Measurements from ENCODE around the gene CFAP221.
"Not testable (repeated sequence)": the region's sequence is repeated elsewhere in the genome, so short reads cannot be mapped to it uniquely, and the experiment has no call there.

Gene CFAP221

DNA sequence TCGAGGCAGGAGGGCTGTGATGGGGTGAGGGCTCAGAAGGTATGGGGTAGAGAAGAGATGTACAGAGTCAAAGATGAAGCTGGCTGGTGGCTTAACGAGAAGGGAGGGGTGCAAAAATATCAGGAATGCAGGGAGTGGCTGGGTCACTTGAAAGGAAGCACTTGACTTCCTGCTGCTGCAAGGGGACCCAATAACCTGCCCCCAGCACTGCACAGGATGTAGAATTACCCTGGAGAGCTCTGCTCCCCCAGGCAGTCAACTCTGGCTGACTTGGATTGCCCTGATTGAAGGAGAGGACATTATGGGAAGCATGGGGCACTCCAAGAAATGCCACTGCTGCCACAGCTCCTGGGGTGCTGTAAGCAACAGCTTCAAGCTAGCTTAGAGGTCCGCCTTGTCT lies 41.8 kb downstream of the CFAP221 start:
- DNase-seq (ENCODE audit: low spot score) = no peak

DNA sequence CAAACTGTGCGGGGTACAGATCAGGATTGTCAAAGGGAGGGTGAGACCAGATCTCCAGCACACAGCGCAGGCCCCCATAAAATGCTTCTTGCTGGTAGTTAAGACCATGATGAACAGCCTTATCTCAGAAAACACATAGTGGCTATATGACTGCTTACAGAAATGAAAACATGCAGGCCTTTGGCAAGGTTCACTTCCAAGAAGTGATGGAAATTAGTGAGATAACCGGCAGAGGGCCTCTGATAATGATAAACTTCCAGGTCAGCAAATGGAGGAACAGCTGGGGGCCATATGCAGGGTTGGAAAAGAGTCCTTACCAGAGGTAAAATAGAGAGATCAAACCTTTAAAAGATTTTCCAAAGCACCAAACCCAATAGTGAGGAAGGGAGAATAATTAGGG lies 46.6 kb downstream of the CFAP221 start:
- no peak for DNase-seq (ENCODE audit: low spot score)

DNA sequence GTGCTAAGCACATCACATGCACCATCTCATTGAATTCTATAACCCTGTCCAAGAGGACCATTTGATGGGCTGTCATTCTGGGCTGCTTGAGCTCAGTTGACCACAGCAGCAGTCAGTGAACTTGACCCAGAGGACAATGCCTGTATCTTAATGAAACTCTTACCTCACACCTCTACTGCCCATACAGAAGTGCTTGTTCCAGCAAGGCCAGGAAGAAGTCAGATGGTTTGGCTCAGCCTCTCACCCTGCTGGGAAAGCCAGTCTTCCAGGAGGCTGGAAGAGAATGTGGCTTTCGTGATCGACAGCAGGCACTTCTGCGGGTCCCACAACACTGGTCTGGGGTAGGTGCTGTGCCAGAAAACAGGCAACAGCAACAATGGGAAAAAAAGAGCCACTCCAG lies 47.3 kb downstream of the CFAP221 start:
- DNase-seq (ENCODE audit: low spot score) = no peak

DNA sequence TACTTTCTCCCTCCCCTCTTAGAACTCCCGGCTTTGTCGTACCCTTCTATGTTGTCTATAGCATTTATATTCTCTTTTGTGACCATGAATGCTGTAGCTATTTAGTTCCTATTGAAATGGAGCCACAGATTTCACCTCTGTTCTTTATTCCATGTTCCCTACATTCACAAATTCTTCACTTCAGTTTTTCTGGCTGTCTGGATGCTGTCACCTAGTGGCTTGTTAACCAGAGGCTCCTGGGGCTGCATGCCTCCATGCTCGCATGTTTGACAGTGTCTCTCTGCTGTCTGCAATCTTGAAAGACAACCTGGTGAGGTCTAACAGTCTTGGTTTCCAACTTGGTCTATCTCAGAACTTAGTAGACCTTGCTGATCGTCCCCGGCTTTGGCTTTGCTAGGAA lies 48.2 kb downstream of the CFAP221 start:
- no peak for DNase-seq (ENCODE audit: low spot score)

DNA sequence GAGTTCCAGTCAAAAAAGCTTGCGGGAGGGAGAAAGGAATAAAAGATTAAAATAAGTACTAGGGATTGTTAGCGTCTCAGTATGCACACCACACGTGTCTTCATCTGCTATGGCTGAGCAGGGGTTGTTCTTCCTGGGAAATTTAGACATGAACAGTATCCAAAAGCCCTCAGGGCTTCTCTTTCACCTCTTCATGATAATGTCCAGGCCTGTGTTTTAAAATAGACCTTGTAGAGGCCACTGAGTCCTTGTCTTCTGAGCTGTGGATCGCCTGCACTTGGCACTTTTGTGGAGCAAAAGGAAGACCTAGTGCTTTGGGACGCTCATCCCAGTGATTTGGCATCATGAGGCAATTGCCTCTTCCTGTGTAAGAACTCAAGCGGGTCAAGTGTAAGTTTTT lies 52.4 kb downstream of the CFAP221 start:
- DNase-seq (ENCODE audit: low spot score) = no peak

DNA sequence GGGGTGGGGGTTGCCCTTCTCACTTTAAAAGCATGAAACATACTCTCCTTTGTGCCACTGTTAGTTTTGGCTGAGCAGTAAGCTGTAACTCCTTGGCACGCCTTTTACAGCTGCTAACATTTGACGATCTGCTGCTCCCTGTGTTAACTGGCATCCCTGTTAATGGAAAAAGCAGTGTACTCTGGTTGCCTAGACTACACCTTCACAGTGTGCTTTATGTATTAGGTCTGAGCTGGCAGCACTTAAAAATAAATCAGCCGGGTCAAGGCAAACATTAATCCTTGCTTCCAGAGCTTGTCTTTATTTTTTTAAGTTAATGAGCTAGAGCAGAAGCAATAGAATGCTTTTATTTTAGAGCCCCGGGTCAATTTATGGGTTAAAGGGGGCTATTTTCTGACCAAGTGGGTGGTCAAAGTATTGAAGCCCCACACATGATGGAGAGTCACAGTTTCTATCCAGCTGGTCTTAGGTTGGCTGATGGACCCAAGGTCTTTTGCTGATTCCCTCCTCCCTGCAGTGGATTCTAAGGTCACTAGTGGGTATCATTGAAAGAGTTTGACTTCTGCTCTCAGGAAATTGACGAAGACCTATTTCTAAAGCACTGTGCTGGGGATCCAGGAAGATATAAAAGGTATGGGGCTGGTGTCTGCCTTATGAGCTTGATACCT lies 54.5 kb downstream of the CFAP221 start:
- DNase-seq (ENCODE audit: low spot score) = no peak

DNA sequence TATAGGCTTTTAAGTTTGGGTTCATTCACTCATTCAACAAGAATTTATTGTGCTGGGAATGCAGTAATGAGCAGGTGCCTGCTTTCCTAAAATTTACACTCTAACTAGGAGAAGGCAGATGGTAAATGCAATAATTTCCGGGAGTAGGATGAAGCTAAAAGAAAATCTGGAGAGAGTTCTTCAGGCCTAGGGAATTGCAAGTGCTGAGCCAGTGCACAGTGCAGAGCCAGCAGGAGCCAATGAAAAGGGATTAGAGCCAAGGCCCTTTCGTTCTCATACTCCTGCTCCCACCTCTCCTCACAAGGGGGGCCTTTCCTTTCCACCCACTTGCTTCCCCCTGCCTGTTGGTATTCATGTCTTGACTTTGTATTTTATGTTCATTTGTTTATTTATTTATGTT lies 55.1 kb downstream of the CFAP221 start:
- no peak for DNase-seq (ENCODE audit: low spot score)

DNA sequence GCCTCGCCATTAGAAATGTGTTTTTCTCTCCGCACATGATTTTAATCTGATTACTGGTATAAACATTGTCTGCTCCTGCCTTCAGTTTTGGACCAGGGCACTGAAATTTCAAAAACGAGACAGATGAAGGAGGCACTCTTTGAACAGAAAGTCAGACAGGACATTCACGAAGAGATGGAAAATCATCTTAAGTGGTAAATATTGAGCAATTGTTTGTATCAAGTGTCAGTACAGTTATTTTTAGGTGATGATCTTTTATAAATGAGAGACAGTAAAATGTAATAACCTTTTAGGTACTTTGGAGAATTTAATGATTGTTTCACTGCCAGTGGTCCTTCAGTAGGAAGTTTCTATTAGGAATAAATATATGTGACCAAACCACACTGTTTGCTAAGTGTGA lies 60.8 kb downstream of the CFAP221 start:
- no peak for DNase-seq (ENCODE audit: low spot score)

DNA sequence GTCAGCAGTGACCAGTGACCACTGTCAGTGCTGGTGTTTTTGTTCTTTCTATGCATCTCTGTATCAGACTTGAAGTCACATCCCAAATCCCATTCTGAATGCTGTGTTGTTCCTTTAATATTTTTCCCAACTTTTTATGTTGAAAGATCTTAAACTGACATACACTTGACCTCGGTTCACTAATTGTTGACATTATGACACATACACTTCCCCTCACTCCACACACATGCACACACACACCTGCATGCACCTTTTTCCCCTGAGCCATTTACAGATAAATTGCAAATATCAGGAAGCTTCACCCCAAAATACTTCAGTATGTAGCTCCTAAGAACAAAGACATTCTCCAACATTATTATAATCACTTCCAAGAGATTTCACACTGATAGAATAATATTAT lies 62.4 kb downstream of the CFAP221 start:
- no peak for DNase-seq (ENCODE audit: low spot score)

DNA sequence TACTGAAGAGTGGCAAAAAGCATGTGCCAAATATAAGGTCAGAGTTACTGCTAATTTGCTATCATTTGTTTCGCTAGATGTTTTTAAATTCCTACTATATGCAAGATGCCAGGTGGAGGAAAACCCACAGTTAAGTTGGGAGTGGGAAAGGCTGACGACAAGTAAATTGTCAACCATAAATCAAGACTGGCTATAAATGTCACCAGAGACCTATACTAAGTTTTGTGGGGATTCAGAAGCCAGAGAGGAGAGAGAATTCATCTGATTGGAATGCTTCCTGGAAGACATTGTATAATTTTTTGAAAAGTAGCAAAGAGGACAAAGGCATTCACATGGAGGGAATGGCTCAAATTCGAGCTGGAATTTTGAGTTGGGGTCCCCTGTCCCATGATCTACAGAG lies 64.3 kb downstream of the CFAP221 start:
- DNase-seq (ENCODE audit: low spot score) = no peak

DNA sequence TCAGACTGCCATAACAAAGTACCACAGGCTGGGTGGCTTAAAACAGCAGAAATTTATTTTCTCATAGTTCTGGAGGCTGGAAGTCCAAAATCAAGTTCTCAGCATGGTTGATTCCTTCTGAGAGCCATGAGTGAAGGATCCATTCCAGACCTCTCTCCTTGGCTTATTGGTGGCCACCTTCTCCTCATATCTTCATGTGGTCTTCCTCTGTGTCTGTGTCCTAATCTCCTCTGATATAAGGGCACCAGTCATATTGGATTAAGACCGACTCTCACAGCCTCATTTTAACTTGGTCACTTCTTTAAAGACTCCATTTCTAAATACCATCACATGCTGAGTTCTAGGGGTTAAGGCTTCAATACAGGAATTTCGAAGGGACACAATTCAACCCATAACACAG lies 65.1 kb downstream of the CFAP221 start:
- no peak for DNase-seq (ENCODE audit: low spot score)

DNA sequence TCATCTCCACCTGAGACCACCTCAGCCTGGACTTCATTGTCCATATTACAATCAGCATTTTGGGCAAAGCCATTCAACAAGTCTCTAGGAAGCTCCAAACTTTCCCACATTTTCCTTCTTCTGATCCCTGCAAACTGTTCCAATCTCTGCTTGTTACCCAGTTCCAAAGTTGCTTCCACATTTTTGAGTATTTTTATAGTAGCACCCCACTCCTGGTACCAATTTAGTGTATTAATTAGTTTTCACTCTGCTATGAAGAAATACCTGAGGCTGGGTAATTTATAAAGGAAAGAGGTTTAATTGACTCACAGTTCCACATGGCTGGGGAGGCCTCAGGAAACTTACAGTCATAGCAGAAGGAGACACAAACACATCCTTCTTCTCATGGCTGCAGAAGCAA lies 69.9 kb downstream of the CFAP221 start:
- DNase-seq (ENCODE audit: low spot score) = not testable (repeated sequence)

DNA sequence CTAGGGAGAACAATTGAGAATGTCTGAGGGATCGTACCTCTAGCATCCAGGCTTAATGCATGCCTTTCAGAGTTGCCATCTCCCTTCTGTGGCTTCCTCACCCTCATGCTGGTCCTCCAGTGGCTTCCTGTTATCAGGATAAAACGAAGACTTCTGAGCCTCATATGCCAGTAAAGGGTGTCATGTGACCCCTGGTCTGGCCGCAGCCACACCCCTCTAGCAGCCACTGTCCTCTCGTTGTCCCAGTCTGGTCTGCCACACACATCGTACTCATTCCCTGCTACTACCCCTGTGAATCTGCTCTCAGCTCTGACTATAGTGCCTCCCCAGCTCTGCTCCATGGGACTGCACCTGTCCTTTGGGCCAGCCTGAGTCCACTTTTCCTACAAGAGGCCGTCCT lies 72.2 kb downstream of the CFAP221 start:
- no peak for DNase-seq (ENCODE audit: low spot score)

DNA sequence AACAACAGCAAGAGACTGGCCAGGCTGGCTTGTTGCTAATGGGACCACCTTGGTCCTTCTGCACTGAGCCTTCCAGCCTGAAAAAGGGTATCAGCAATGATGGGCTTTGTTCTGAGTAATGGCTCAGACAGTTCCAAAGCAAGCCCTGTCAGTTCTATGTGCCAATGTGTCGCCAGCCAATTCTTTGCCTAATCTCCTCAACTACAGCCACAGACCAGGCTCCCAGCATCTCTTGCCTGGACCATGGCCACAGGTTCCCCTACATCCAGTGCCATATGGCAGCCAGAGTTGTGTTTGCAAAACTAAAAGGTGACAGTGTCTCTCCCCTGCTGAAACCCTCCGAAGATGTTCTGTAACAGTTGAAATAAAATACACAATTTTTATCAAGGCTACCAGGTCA lies 73.2 kb downstream of the CFAP221 start:
- no peak for DNase-seq (ENCODE audit: low spot score)

DNA sequence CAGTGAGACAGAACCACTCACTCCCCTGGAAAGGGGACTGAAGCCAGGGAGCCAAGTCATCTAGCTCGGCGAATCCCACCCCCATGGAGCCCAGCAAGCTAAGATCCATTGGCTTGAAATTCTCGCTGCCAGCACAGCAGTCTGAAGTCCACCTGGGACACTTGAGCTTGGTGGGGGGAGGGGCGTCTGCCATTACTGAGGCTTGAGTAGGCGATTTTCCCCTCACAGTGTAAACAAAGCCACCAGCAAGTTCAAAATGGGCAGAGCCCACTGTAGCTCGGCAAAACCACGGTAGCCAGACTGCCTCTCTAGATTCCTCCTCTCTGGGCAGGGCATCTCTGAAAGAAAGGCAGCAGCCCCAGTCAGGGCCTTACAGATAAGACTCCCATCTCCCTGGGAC lies 74.5 kb downstream of the CFAP221 start:
- DNase-seq (ENCODE audit: low spot score) = not testable (repeated sequence)

DNA sequence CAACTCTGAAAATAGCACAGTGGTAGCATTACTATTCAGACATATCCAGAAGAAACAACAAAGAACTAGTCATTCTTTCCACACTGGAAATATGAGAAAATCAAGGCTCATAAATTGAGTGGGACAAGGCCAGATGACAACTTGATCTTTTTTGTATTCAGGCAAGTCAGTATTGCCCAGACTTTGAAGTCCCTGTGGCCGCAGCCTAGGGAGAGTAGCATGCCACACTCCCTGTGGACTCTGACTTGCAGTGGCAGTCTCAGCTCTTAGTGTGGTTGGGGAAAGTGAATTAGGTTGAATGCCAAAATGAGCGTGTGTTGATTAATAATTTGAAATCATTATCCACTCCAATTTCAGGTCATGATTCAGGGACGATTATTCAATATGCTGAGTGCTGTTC lies 81.0 kb downstream of the CFAP221 start:
- DNase-seq (ENCODE audit: low spot score) = no peak

DNA sequence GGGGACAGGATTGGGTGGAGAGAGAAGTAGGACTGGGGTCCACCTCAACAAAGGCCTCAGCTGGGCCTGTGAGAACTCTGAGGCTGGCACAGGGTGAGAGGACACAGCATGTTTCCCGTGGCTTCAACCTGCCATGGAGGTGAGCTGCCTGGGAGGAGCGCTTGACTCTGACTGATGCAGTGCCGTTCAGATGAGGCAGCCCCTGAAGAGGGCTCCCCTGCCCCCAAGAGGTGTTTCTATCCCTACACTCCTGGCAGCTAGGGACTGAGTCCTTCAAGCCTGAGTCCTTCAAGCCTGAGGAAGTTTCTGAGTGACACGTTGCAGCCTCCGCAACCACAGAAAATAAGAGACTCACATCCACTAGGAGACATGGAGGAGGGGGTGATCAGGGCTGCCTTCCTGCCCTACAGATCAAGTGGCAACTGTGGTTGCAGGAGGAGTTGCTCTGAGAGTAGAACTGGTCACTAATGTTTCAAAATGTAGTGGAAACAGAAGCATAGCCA lies 85.1 kb downstream of the CFAP221 start:
- DNase-seq (ENCODE audit: low spot score) = no peak

DNA sequence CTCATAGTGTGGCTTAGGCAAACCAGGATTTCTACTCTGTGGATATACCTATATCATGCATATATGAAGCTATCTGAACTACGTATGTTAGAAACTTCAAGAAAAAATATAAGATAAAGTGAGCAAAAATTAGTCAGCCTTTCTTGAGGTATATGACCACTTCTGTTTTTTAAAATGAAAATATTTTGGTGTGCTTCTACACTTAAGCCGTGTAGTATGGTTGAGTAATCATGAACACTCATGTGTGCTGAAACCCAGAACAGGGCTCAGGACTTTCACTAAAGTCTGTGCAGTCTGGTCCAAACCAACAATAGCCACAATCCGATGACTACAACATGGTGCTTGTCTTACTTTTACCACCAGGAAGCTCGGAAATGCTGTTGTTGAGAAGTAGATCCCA lies 85.9 kb downstream of the CFAP221 start:
- DNase-seq (ENCODE audit: low spot score) = no peak

DNA sequence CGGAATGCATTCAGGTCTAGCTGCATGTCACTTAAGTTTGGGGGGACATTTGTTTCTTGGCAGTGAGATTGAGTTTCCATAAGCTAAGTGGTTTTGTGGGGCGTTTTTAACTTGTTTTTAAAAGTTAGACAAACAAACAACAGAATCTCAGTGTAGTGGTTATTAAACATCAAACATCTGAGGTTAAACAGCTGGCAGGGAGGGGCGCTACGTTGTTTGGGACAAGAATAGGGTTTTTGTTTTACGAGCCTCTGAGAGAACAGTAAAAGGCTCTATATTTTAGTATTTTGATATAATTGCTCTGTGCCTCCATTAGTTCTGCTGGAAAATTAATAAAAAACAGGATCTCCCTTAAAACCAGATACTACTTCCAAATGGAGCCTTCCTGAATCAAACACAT lies 93.1 kb downstream of the CFAP221 start:
- no peak for DNase-seq (ENCODE audit: low spot score)

DNA sequence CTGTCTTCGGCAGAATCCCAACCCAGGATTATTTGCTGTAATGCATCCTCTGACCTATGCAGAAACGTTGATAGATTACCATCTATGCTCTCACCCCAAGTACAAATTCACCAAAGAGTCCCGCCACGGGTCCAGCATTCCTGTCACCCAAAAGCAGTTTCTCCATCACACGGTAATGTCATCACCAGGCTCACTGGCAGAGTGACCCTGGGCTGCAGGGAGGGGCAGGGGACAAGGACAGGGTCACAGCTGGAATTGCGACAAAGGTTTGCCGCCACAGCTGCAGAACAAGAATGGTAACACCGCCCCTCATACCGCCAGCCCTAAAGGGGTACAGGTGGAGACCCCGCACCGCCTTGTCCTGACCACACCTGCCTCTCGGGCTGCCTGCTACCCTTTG lies 94.0 kb downstream of the CFAP221 start:
- no peak for DNase-seq (ENCODE audit: low spot score)

DNA sequence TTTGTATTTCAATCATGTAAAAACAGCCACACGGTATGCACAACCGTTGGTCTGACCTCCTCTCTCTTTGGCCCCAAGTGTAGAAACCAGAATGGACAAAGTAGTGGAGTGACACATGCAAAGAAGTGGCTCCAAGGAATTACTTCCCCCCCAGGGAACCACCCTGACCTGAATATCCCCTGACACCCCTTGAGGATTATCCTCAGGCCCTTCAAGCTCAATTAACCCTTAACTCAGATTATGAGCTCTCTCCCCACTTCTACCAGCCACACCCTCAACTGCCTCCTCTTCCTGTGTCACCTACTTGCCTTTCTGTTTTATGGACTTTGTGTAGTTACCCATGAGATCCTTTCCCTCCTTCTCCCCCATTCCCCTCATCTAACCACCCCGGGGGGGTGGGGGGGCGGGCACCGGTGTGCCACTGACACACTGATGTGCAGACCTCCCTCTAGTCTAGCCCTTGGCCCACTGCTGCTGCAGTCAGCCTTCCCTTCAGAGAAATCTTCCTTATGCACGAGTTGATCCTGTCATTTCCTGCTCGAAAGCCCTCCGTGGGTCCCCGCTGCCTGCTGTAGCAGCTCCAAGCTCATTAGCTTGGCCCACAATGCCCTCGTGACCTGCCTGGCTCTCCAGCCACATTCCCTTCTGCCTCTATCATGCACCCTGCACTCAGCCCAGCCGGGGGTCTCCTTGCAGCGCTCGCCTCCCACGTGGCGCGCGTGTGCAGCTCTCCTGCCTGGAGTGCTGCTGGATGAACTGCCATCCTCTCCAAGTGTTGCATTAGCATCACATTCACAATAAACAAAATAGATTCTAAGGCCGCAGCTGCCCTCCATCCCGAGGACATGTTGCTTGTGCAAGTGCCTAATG lies 94.7 kb downstream of the CFAP221 start:
- no peak for DNase-seq (ENCODE audit: low spot score)

DNA sequence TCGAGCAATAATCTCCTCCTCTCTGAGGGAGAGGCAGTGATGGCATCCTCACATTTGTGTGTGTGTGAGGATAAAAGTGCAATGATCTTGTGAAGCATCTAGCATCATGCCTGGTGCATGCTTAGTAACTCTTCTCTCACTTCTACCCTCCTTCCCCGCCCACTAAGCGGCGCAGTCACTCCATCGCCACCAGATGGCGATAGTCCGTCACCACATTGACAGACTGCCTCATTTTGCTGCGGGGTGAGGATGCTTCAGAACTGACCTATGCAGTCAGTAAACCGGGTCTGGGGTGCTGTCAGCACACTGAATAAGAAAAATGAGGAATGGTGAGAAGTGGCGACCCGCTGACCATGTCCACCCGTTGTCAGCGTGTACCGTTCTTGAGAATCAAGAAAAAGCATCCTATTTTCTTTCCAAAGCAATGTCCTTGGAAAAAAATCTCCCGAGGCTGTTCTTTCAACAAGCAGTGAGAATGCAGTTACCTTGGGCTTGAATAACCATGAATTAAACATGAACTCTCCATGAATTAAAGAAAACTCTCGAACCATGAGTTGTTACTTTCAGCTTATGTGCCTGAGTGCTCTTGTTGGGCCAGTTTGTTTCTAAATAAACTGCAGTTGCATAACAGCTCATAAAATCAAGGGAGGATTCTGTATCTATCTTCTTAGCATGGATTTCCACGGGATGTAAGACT lies 97.5 kb downstream of the CFAP221 start:
- DNase-seq (ENCODE audit: low spot score) = peak; percentile 76

DNA sequence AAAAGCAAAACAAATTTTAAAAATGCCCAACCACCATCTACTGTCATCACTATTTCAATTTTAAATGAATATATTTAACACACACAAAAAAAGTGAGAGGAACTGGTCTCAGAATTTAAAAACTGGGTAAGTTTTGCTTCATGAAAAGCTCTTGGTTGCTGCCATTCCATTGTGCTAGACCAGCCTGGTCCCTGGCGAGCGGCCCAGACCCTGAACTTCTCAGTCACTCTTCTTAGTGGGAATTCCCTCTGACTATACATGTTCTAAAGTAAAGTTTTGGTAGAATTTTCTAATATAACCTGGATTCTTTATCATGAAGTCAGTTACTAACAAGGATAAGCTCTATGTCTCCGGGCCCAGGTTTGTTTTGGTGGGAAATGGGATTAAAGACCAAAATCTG lies 99.9 kb downstream of the CFAP221 start:
- DNase-seq (ENCODE audit: low spot score) = no peak

Measured in hepatic stellate cell (primary cell).